SK-N-SH treated with all-trans-retinoic acid at 6 μM for 48 hours (cell line): ENCODE measurements around the gene MYH3.

Source experiments
- ATAC-seq: fragments of 200-7000 bp; cut with Tn5 transposase; 3 replicates; pipeline ENCODE4 v1.9.1; 2020; ENCODE audit warnings: mild to moderate bottlenecking, moderate library complexity
- ARNTL ChIP-seq: fragments of 450-650 bp; formaldehyde crosslinking; IDR thresholded peaks from 2 replicates; pipeline ENCODE4 v1.5.0; 2020; ENCODE audit warnings: low read depth, mild to moderate bottlenecking, moderate library complexity, borderline replicate concordance
- BACH2 ChIP-seq: fragments of 250-450 bp; sonication (Bioruptor Pico); IDR thresholded peaks from 2 replicates; pipeline ENCODE4 v1.9.0; 2021; ENCODE audit warnings: mild to moderate bottlenecking, borderline replicate concordance
- ESRRG ChIP-seq: fragments of 250-450 bp; sonication (Bioruptor Pico); IDR thresholded peaks from 2 replicates; pipeline ENCODE4 v1.6.1; 2021; ENCODE audit warnings: mild to moderate bottlenecking
- GLIS3 ChIP-seq: fragments of 250-450 bp; sonication (Bioruptor Pico); IDR thresholded peaks from 2 replicates; pipeline ENCODE4 v1.5.0; 2020; ENCODE audit warnings: mild to moderate bottlenecking, moderate library complexity
- ISL1 ChIP-seq: fragments of 250-450 bp; sonication (Bioruptor Pico); IDR thresholded peaks from 2 replicates; pipeline ENCODE4 v2.1.2; 2022; ENCODE audit warnings: mild to moderate bottlenecking, moderate library complexity
- OSR1 ChIP-seq: fragments of 250-450 bp; sonication (Bioruptor Pico); IDR thresholded peaks from 2 replicates; pipeline ENCODE4 v1.8.0; 2022; ENCODE audit warnings: moderate library complexity, mild to moderate bottlenecking, inconsistent platforms
- PPARA ChIP-seq: fragments of 250-450 bp; sonication (Bioruptor Pico); IDR thresholded peaks from 2 replicates; pipeline ENCODE4 v1.5.0; 2020; ENCODE audit warnings: mild to moderate bottlenecking, borderline replicate concordance
- RARB ChIP-seq: fragments of 250-450 bp; sonication (Bioruptor Pico); IDR thresholded peaks from 2 replicates; pipeline ENCODE4 v1.8.0; 2021; ENCODE audit warnings: mild to moderate bottlenecking, moderate library complexity
- SNAI2 ChIP-seq: fragments of 250-450 bp; sonication (Bioruptor Pico); IDR thresholded peaks from 2 replicates; pipeline ENCODE4 v1.5.0; 2020; ENCODE audit warnings: mild to moderate bottlenecking, moderate library complexity
- TCF4 ChIP-seq: fragments of 250-450 bp; sonication (Bioruptor Pico); IDR thresholded peaks from 2 replicates; pipeline ENCODE4 v1.8.0; 2021; ENCODE audit warnings: mild to moderate bottlenecking, moderate library complexity, borderline replicate concordance
- TOX ChIP-seq: fragments of 250-450 bp; sonication (Bioruptor Pico); IDR thresholded peaks from 2 replicates; pipeline ENCODE4 v1.8.0; 2021; ENCODE audit warnings: mild to moderate bottlenecking, moderate library complexity, borderline replicate concordance
- ZC3H10 ChIP-seq: fragments of 250-450 bp; sonication (Bioruptor Pico); IDR thresholded peaks from 2 replicates; pipeline ENCODE4 v1.5.1; 2021; ENCODE audit warnings: mild to moderate bottlenecking, moderate library complexity
- ZFP3 ChIP-seq: fragments of 250-450 bp; sonication (Bioruptor Pico); IDR thresholded peaks from 2 replicates; pipeline ENCODE4 v1.5.0; 2020; ENCODE audit warnings: mild to moderate bottlenecking, moderate library complexity
- ZFP30 ChIP-seq: fragments of 450-650 bp; formaldehyde crosslinking; IDR thresholded peaks from 2 replicates; pipeline ENCODE4 v1.5.0; 2022; ENCODE audit warnings: mild to moderate bottlenecking, moderate library complexity
- ZNF565 ChIP-seq: fragments of 450-650 bp; formaldehyde crosslinking; conservative IDR thresholded peaks from 2 replicates; pipeline ENCODE4 v1.5.0; 2020; ENCODE audit warnings: low read depth, mild to moderate bottlenecking, moderate library complexity
- ZNF70 ChIP-seq: fragments of 450-650 bp; formaldehyde crosslinking; IDR thresholded peaks from 2 replicates; pipeline ENCODE4 v1.5.0; 2020; ENCODE audit warnings: mild to moderate bottlenecking, moderate library complexity
- ZNF8 ChIP-seq: fragments of 450-650 bp; formaldehyde crosslinking; IDR thresholded peaks from 2 replicates; pipeline ENCODE4 v1.5.0; 2020; ENCODE audit warnings: mild to moderate bottlenecking, moderate library complexity
- TF ChIP-seq, protein P1 (sequence below): fragments of 250-450 bp; sonication (Bioruptor Pico); IDR thresholded peaks from 2 replicates; pipeline ENCODE4 v1.5.1; 2020; ENCODE audit warnings: low read depth, mild to moderate bottlenecking, moderate library complexity
- TF ChIP-seq, protein P2 (sequence below): fragments of 250-450 bp; sonication (Bioruptor Pico); IDR thresholded peaks from 2 replicates; pipeline ENCODE4 v1.5.1; 2021; ENCODE audit warnings: mild to moderate bottlenecking, moderate library complexity
- TF ChIP-seq, protein P3 (sequence below): fragments of 250-450 bp; sonication (Bioruptor Pico); IDR thresholded peaks from 2 replicates; pipeline ENCODE4 v1.8.0; 2021; ENCODE audit warnings: low read depth, mild to moderate bottlenecking, moderate library complexity, borderline replicate concordance
- TF ChIP-seq, protein P4 (sequence below): fragments of 250-450 bp; sonication (Bioruptor Pico); IDR thresholded peaks from 2 replicates; pipeline ENCODE4 v1.5.0; 2020; ENCODE audit warnings: mild to moderate bottlenecking, moderate library complexity
- TF ChIP-seq, protein P5 (sequence below): fragments of 250-450 bp; sonication (Bioruptor Pico); IDR thresholded peaks from 2 replicates; pipeline ENCODE4 v1.8.0; 2020; ENCODE audit warnings: mild to moderate bottlenecking, moderate library complexity, borderline replicate concordance

The MYH3 gene

DNA sequence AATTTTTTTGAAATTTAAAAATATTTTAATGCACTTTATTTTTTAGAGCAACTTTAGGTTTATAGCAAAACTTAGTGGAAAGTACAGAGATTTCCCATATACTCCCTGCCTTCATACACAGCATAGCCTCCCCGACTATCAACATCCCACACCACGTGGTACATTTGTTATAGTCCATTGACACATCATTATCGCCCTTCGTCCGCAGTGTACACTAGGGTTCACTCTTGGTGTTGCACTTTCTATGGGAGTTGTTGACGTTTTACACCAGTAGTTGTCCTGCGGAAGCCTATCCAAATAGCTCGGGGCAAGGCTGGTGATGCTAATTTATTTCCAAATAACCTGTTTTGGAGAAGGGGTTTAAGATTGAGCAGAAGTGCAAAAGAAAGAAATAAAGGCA is 52.6 kb downstream of the MYH3 start:
- TF ChIP-seq RARB (CRISPR knock-in tag) (no peak), ZC3H10 (CRISPR knock-in tag) (no peak)
- TF ChIP-seq, protein P1, sequence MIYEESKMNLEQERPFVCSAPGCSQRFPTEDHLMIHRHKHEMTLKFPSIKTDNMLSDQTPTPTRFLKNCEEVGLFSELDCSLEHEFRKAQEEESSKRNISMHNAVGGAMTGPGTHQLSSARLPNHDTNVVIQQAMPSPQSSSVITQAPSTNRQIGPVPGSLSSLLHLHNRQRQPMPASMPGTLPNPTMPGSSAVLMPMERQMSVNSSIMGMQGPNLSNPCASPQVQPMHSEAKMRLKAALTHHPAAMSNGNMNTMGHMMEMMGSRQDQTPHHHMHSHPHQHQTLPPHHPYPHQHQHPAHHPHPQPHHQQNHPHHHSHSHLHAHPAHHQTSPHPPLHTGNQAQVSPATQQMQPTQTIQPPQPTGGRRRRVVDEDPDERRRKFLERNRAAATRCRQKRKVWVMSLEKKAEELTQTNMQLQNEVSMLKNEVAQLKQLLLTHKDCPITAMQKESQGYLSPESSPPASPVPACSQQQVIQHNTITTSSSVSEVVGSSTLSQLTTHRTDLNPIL (CRISPR knock-in tag), result no peak
- no peak for ATAC-seq

DNA sequence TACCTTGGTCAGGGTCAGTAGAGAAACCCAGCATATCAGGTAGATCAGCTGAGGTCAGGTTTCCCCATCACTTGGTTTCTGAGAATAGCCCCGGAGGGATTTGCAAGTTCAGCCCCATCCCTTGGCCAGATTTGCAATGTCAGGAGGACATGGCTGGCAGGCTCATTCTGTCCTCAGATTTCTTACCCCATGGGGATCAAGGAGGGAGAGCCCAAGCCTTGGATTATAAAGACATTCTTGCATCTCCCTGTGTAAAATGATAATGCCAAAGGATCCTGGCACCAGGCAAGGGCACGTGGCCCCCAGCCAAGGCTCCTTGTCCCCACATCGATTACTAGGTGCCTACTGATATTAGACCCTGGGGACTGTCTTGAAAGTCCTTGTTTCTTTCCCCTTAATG is 53.2 kb downstream of the MYH3 start:
- TF ChIP-seq TCF4 (no peak), SNAI2 (CRISPR knock-in tag) (no peak), ZFP3 (CRISPR knock-in tag) (no peak), BACH2 (no peak), ZFP30 (CRISPR knock-in tag) (no peak), ISL1 (CRISPR knock-in tag) (no peak), ZNF70 (CRISPR knock-in tag) (no peak)
- TF ChIP-seq, protein P2, sequence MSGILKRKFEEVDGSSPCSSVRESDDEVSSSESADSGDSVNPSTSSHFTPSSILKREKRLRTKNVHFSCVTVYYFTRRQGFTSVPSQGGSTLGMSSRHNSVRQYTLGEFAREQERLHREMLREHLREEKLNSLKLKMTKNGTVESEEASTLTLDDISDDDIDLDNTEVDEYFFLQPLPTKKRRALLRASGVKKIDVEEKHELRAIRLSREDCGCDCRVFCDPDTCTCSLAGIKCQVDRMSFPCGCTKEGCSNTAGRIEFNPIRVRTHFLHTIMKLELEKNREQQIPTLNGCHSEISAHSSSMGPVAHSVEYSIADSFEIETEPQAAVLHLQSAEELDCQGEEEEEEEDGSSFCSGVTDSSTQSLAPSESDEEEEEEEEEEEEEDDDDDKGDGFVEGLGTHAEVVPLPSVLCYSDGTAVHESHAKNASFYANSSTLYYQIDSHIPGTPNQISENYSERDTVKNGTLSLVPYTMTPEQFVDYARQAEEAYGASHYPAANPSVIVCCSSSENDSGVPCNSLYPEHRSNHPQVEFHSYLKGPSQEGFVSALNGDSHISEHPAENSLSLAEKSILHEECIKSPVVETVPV (CRISPR knock-in tag), result no peak
- TF ChIP-seq, protein P3, sequence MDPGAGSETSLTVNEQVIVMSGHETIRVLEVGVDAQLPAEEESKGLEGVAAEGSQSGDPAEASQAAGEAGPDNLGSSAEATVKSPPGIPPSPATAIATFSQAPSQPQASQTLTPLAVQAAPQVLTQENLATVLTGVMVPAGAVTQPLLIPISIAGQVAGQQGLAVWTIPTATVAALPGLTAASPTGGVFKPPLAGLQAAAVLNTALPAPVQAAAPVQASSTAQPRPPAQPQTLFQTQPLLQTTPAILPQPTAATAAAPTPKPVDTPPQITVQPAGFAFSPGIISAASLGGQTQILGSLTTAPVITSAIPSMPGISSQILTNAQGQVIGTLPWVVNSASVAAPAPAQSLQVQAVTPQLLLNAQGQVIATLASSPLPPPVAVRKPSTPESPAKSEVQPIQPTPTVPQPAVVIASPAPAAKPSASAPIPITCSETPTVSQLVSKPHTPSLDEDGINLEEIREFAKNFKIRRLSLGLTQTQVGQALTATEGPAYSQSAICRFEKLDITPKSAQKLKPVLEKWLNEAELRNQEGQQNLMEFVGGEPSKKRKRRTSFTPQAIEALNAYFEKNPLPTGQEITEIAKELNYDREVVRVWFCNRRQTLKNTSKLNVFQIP (CRISPR knock-in tag), result no peak
- no peak for ATAC-seq

DNA sequence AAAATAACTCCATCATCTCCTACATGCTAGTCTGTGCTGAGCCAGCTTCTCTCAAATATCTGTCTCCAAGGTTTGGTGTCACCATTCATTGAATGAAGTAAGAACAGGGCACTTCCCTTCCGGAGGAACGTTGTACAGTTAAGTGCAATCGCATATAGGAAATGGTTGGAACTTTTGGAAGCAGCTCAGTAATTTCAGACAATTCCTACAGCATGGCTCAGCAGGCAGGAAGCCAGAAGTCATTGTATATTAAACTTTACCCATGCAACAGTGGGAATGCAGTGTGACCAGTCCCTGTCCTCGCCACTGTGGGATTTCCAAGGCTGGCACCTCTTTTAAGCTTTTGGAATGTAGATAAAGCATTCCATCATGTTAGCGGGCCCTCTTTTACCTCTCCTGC is 56.5 kb downstream of the MYH3 start:
- ATAC-seq, result peak; percentile 88
- TF ChIP-seq ZFP3 (CRISPR knock-in tag) (no peak), PPARA (CRISPR knock-in tag) (no peak), TCF4 (no peak)

DNA sequence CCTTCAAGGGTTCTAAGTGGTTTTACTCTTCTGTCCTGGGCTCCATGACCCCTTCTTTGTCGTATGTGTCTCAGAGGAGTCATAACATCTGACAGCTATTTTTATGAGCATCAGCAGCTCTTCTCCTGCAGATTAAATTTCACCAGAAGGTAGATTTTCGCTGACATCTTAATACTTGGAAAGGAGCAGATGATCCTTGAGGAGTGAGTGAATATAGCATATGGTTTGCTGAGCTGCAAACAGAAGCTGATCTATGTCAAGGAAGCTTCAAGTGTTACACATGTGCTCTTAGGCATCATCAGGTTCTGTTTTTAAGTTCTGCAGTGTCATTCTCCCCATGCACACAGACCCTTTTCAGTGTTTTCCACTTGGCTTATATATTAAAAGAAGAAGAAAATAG is 58.5 kb downstream of the MYH3 start:
- no peak for ATAC-seq
- no peak for TF ChIP-seq OSR1
- TF ChIP-seq, protein P2 (CRISPR knock-in tag), result no peak
- TF ChIP-seq, protein P4, sequence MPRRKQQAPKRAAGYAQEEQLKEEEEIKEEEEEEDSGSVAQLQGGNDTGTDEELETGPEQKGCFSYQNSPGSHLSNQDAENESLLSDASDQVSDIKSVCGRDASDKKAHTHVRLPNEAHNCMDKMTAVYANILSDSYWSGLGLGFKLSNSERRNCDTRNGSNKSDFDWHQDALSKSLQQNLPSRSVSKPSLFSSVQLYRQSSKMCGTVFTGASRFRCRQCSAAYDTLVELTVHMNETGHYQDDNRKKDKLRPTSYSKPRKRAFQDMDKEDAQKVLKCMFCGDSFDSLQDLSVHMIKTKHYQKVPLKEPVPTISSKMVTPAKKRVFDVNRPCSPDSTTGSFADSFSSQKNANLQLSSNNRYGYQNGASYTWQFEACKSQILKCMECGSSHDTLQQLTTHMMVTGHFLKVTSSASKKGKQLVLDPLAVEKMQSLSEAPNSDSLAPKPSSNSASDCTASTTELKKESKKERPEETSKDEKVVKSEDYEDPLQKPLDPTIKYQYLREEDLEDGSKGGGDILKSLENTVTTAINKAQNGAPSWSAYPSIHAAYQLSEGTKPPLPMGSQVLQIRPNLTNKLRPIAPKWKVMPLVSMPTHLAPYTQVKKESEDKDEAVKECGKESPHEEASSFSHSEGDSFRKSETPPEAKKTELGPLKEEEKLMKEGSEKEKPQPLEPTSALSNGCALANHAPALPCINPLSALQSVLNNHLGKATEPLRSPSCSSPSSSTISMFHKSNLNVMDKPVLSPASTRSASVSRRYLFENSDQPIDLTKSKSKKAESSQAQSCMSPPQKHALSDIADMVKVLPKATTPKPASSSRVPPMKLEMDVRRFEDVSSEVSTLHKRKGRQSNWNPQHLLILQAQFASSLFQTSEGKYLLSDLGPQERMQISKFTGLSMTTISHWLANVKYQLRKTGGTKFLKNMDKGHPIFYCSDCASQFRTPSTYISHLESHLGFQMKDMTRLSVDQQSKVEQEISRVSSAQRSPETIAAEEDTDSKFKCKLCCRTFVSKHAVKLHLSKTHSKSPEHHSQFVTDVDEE (CRISPR knock-in tag), result no peak
- no peak for TF ChIP-seq ZNF565 (CRISPR knock-in tag)
- no peak for TF ChIP-seq SNAI2 (CRISPR knock-in tag)
- TF ChIP-seq ARNTL (CRISPR knock-in tag), result no peak
- no peak for TF ChIP-seq ZNF8
- no peak for TF ChIP-seq ZFP3 (CRISPR knock-in tag)
- TF ChIP-seq, protein P1 (CRISPR knock-in tag), result no peak
- TF ChIP-seq, protein P5, sequence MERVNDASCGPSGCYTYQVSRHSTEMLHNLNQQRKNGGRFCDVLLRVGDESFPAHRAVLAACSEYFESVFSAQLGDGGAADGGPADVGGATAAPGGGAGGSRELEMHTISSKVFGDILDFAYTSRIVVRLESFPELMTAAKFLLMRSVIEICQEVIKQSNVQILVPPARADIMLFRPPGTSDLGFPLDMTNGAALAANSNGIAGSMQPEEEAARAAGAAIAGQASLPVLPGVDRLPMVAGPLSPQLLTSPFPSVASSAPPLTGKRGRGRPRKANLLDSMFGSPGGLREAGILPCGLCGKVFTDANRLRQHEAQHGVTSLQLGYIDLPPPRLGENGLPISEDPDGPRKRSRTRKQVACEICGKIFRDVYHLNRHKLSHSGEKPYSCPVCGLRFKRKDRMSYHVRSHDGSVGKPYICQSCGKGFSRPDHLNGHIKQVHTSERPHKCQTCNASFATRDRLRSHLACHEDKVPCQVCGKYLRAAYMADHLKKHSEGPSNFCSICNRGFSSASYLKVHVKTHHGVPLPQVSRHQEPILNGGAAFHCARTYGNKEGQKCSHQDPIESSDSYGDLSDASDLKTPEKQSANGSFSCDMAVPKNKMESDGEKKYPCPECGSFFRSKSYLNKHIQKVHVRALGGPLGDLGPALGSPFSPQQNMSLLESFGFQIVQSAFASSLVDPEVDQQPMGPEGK (CRISPR knock-in tag), result no peak
- TF ChIP-seq ZC3H10 (CRISPR knock-in tag), result no peak
- no peak for TF ChIP-seq BACH2
- no peak for TF ChIP-seq ZNF70 (CRISPR knock-in tag)
- TF ChIP-seq TOX, result no peak
- TF ChIP-seq GLIS3 (CRISPR knock-in tag), result no peak
- TF ChIP-seq ISL1 (CRISPR knock-in tag), result no peak
- TF ChIP-seq ZFP30 (CRISPR knock-in tag), result no peak
- no peak for TF ChIP-seq ESRRG
